DOHH2 (cell line): ENCODE results near the gene PRELID1.

Experiments
- H3F3A ChIP-seq: fragments of 200-600 bp; sonication (generic), shearing (Covaris generic); 2 replicates; pipeline ENCODE4 v1.6.0; 2016; ENCODE audit warnings: antibody characterized with exemption, mild to moderate bottlenecking; ENCODE audit not compliant: control insufficient read depth, insufficient read depth
- H3K27ac ChIP-seq: fragments of 200-600 bp; sonication (generic); 2 replicates; pipeline ENCODE4 v1.5.1; 2014; ENCODE audit warnings: low read depth, mild to moderate bottlenecking, low read length, moderate library complexity
- H3K27me3 ChIP-seq: fragments of 200-600 bp; sonication (generic); 2 replicates; pipeline ENCODE4 v1.6.1; 2014; ENCODE audit warnings: mild to moderate bottlenecking, low read length, mixed read lengths; ENCODE audit not compliant: control insufficient read depth
- H3K36me3 ChIP-seq: fragments of 200-600 bp; sonication (generic); 2 replicates; pipeline ENCODE4 v1.6.1; 2014; ENCODE audit warnings: mild to moderate bottlenecking, low read length, moderate library complexity, mixed read lengths; ENCODE audit not compliant: control insufficient read depth
- H3K4me1 ChIP-seq: fragments of 200-600 bp; sonication (generic); 2 replicates; pipeline ENCODE4 v1.6.1; 2014; ENCODE audit warnings: mild to moderate bottlenecking, low read length, mixed read lengths; ENCODE audit not compliant: control insufficient read depth
- H3K4me2 ChIP-seq: fragments of 200-600 bp; sonication (generic); 2 replicates; pipeline ENCODE4 v1.6.0; 2014; ENCODE audit warnings: mild to moderate bottlenecking, low read length, moderate library complexity
- H3K4me3 ChIP-seq: fragments of 200-600 bp; sonication (generic); 2 replicates; pipeline ENCODE4 v1.5.1; 2014; ENCODE audit warnings: mild to moderate bottlenecking, low read length, mixed read lengths
- H3K79me2 ChIP-seq: fragments of 200-600 bp; sonication (generic); 2 replicates; pipeline ENCODE4 v1.6.1; 2014; ENCODE audit warnings: mild to moderate bottlenecking, low read length, mixed read lengths; ENCODE audit not compliant: control insufficient read depth
- H3K9me2 ChIP-seq: fragments of 200-600 bp; sonication (generic); replicated peaks from 2 replicates; pipeline ENCODE4 v1.6.1; 2014; ENCODE audit warnings: mild to moderate bottlenecking, low read length, mixed read lengths; ENCODE audit not compliant: control insufficient read depth
- H3K9me3 ChIP-seq: fragments of 200-600 bp; sonication (generic); 2 replicates; pipeline ENCODE4 v1.6.1; 2014; ENCODE audit warnings: antibody characterized with exemption, low read length, mixed read lengths; ENCODE audit not compliant: control insufficient read depth, insufficient read depth
- H4K20me1 ChIP-seq: fragments of 200-600 bp; sonication (generic); 2 replicates; pipeline ENCODE4 v1.6.0; 2014; ENCODE audit warnings: low read depth, mild to moderate bottlenecking, antibody characterized with exemption, low read length, moderate library complexity; ENCODE audit not compliant: control insufficient read depth, insufficient read depth
- CTCF ChIP-seq: fragments of 200-600 bp; sonication (generic); IDR thresholded peaks from one replicate; pipeline ENCODE4 v1.5.1; 2014; ENCODE audit warnings: antibody characterized with exemption, mild to moderate bottlenecking, low read depth, low read length; ENCODE audit not compliant: poor library complexity, severe bottlenecking
- EZH2phosphoT487 ChIP-seq: fragments of 200-600 bp; sonication (generic); IDR thresholded peaks from 2 replicates; pipeline ENCODE4 v1.6.1; 2017; ENCODE audit warnings: borderline replicate concordance, mild to moderate bottlenecking, antibody characterized with exemption, low read length, moderate library complexity, mixed read lengths

PRELID1 gene

GRCh38 chr5:177306674-177307543 is 3.3 kb downstream of the PRELID1 start:
- Histone ChIP-seq H4K20me1 (peaks cover 21% of the 10 kb centered on the region), H3K79me2 (peaks cover 77% of the 10 kb centered on the region), H3K4me3 (peak overlapping the region; percentile 7; the same call in 1 of the 2 replicates), H3K9me2 (no peaks in the 10 kb centered on the region), H3F3A (peaks cover 17% of the 10 kb centered on the region), H3K4me2 (peak overlapping the region; percentile 34; the same call in 1 of the 2 replicates), H3K27me3 (no peaks in the 10 kb centered on the region), H3K27ac (peak overlapping the region; percentile 43), H3K36me3 (peaks cover 87% of the 10 kb centered on the region), H3K4me1 (peaks cover 69% of the 10 kb centered on the region), H3K9me3 (no peaks in the 10 kb centered on the region)
- TF ChIP-seq EZH2phosphoT487 = no peak
- TF ChIP-seq CTCF = no peak

- Histone ChIP-seq H3K4me2 (peak overlapping the region; percentile 34), H3K79me2 (peaks cover 68% of the 10 kb centered on the region), H4K20me1 (peaks cover 21% of the 10 kb centered on the region), H3K36me3 (peaks cover 83% of the 10 kb centered on the region), H3F3A (peaks cover 16% of the 10 kb centered on the region), H3K4me1 (peaks cover 64% of the 10 kb centered on the region), H3K9me2 (no peaks in the 10 kb centered on the region), H3K4me3 (peak overlapping the region; percentile 25), H3K9me3 (no peaks in the 10 kb centered on the region), H3K27me3 (no peaks in the 10 kb centered on the region), H3K27ac (peak overlapping the region; percentile 43)
- TF ChIP-seq EZH2phosphoT487 (no peak), CTCF (no peak)
Observed at GRCh38 chr5:177307544-177308363, 4.2 kb downstream of the PRELID1 start.

GRCh38 chr5:177308740-177309139 is 5.1 kb downstream of the PRELID1 start:
- peaks cover 73% of the 10 kb centered on the region for H3K4me1 ChIP-seq
- H3K9me2 ChIP-seq = no peaks in the 10 kb centered on the region
- TF ChIP-seq CTCF (no peak), EZH2phosphoT487 (no peak)
- H3K79me2 ChIP-seq = peaks cover 58% of the 10 kb centered on the region
- peak overlapping the region; percentile 94 for H3K4me2 ChIP-seq
- peaks cover 21% of the 10 kb centered on the region for H4K20me1 ChIP-seq
- peaks cover 77% of the 10 kb centered on the region for H3K36me3 ChIP-seq
- no peaks in the 10 kb centered on the region for H3K27me3 ChIP-seq
- peaks cover 16% of the 10 kb centered on the region for H3F3A ChIP-seq
- peak overlapping the region; percentile 49 for H3K27ac ChIP-seq
- H3K9me3 ChIP-seq = no peaks in the 10 kb centered on the region
- no peak overlapping the region for H3K4me3 ChIP-seq
